Left ventricle myocardium superior (tissue), 1 donor: ENCODE measurements around the gene LGR6. TPM values are rescaled to one million over a fixed set of nuclear protein-coding genes. Genes with fewer than 3 reads are reported as not detected.
"Not testable (repeated sequence)": the region's sequence is repeated elsewhere in the genome, so short reads cannot be mapped to it uniquely, and the experiment has no call there.

ENCODE experiments used
- ATAC-seq: fragments of 200-7000 bp; cut with Tn5 transposase; one replicate; pipeline ENCODE4 v1.9.1; 2020; ENCODE audit warnings: mild to moderate bottlenecking, moderate library complexity
- DNase-seq: peaks from one replicate; pipeline ENCODE4 v3.0.0-alpha.2; 2020
- intact Hi-C: fragments of 100-400 bp; cut with micrococcal nuclease; formaldehyde crosslinking; loops from one replicate; pipeline ENCODE4 v1.11.0; 2022
- total RNA-seq: library from RNA; stranded (reverse); fragmentation: NEBNext Ultra II Directional; extraction: Animal tissue kit (Norgen Biotek cat#: 25700); gene quantifications from one replicate; pipeline ENCODE4 v1.2.1, GENCODE V29; 2021
- donor health status: DM: no; HTN: yes; CAD: no; lungs with severe emphysema.

LGR6 gene
- total RNA-seq, 1 donor from 2014 or later = 2.9 TPM

- ATAC-seq (no peak), DNase-seq (no peak)
These were observed 22.1 kb upstream of the LGR6 start for GRCh38 chr1:202171292-202172014.

GRCh38 chr1:202172015-202172355 lies 21.6 kb upstream of the LGR6 start:
- no peak for ATAC-seq
- no peak for DNase-seq
- intact Hi-C loops = no loop called here

More at GRCh38 chr1:202171292-202172014, 22.1 kb upstream of the LGR6 start:
- intact Hi-C loops = no loop called here

GRCh38 chr1:202173993-202174392 lies 19.6 kb upstream of the LGR6 start:
- DNase-seq = no peak
- ATAC-seq = no peak
- intact Hi-C loops = no loop called here

GRCh38 chr1:202176949-202177927 lies 16.4 kb upstream of the LGR6 start:
- DNase-seq (no peak), ATAC-seq (no peak)
- intact Hi-C loops = no loop called here

- intact Hi-C loops = loop anchor here (5.0 to 10.0 kb wide), 2 partner anchors 135 to 537 kb away; no protein-coding TSS in a partner anchor
- no peak for DNase-seq
- no peak for ATAC-seq
These were observed 13.5 kb upstream of the LGR6 start for GRCh38 chr1:202179828-202180750.

- not testable (repeated sequence) for ATAC-seq, DNase-seq
- intact Hi-C loops = loop anchor here (5.0 to 10.0 kb wide), 2 partner anchors 134 to 537 kb away; no protein-coding TSS in a partner anchor
These were observed 12.9 kb upstream of the LGR6 start for GRCh38 chr1:202180751-202181139.

GRCh38 chr1:202181586-202181985 lies 12.0 kb upstream of the LGR6 start:
- no peak for DNase-seq
- no peak for ATAC-seq
- intact Hi-C loops = loop anchor here (5.0 to 10.0 kb wide), 2 partner anchors 133 to 536 kb away; no protein-coding TSS in a partner anchor

GRCh38 chr1:202182040-202182877 lies 11.3 kb upstream of the LGR6 start:
- intact Hi-C loops = loop anchor here (5.0 to 10.0 kb wide), 2 partner anchors 133 to 535 kb away; no protein-coding TSS in a partner anchor
- DNase-seq = no peak
- no peak for ATAC-seq

- ATAC-seq (peak; percentile 76), DNase-seq (peak; percentile 90)
- intact Hi-C loops = loop anchor here (5.0 to 10.0 kb wide), 2 partner anchors 130 to 532 kb away; no protein-coding TSS in a partner anchor
These were observed 8.7 kb upstream of the LGR6 start for GRCh38 chr1:202184750-202185460.

- no peak for ATAC-seq
- intact Hi-C loops = loop anchor here (10.0 kb wide), 1 partner anchor 128 kb away; no protein-coding TSS in a partner anchor
- no peak for DNase-seq
These were observed 7.3 kb upstream of the LGR6 start for GRCh38 chr1:202186327-202186726.

- intact Hi-C loops = loop anchor here (10.0 kb wide), 1 partner anchor 128 kb away; no protein-coding TSS in a partner anchor
- no peak for DNase-seq
- no peak for ATAC-seq
These were observed 6.4 kb upstream of the LGR6 start for GRCh38 chr1:202187041-202187671.

GRCh38 chr1:202187697-202188407 lies 5.7 kb upstream of the LGR6 start:
- intact Hi-C loops = loop anchor here (10.0 kb wide), 1 partner anchor 127 kb away; no protein-coding TSS in a partner anchor
- DNase-seq (no peak), ATAC-seq (no peak)

GRCh38 chr1:202189001-202189790 lies 4.4 kb upstream of the LGR6 start:
- intact Hi-C loops = loop anchor here (10.0 kb wide), 1 partner anchor 126 kb away; no protein-coding TSS in a partner anchor
- DNase-seq (peak; percentile 89), ATAC-seq (peak; percentile 67)

- no peak for DNase-seq
- intact Hi-C loops = loop anchor here (10.0 kb wide), 1 partner anchor 125 kb away; no protein-coding TSS in a partner anchor
- no peak for ATAC-seq
These were observed 3.5 kb upstream of the LGR6 start for GRCh38 chr1:202189918-202190715.
